Vagina (tissue), 2 donors: ENCODE results near the gene ELAVL4. TPM values are rescaled to one million over a fixed set of nuclear protein-coding genes. Genes with fewer than 3 reads are reported as not detected.
"Not testable (repeated sequence)": the region's sequence is repeated elsewhere in the genome, so short reads cannot be mapped to it uniquely, and the experiment has no call there.

ENCODE experiments used
- DNase-seq, 2 donors: peaks; one replicate each; pipeline ENCODE4 v3.0.0-alpha.2; 2017; ENCODE audit errors: extremely low spot score in 2 of 2
- H3K27ac ChIP-seq: fragments of 200-600 bp; sonication (generic); one replicate; pipeline ENCODE4 v1.5.1; 2019
- H3K27me3 ChIP-seq: fragments of 200-600 bp; sonication (generic); one replicate; pipeline ENCODE4 v1.5.1; 2019
- H3K36me3 ChIP-seq, 2 donors: fragments of 200-600 bp; sonication (generic); one replicate each; pipeline ENCODE4 v1.5.1; 2017 to 2019
- H3K4me1 ChIP-seq: fragments of 200-600 bp; sonication (generic); one replicate; pipeline ENCODE4 v1.5.1; 2019
- H3K4me3 ChIP-seq, 2 donors: fragments of 200-600 bp; sonication (generic); 1 replicate in 1 of 2; 2 replicates in 1 of 2; pipeline ENCODE4 v1.5.1; 2016 to 2019
- H3K9me3 ChIP-seq: fragments of 200-600 bp; sonication (generic); one replicate; pipeline ENCODE4 v1.5.1; 2019
- POLR2A ChIP-seq, 2 donors: fragments of 450-650 bp; IDR thresholded peaks; one replicate each; pipeline ENCODE4 v1.6.1; 2017; ENCODE audit warnings: antibody characterized with exemption in 2 of 2, mild to moderate bottlenecking in 2 of 2, moderate library complexity in 2 of 2
- POLR2AphosphoS5 ChIP-seq, 2 donors: sonication (generic); formaldehyde crosslinking; IDR thresholded peaks; one replicate each; pipeline ENCODE4 v1.9.0; 2017; ENCODE audit warnings: antibody characterized with exemption in 2 of 2, mild to moderate bottlenecking in 2 of 2, low read depth in 1 of 2; ENCODE audit not compliant: insufficient read depth in 1 of 2
- intact Hi-C: fragments of 100-400 bp; cut with DNase I; formaldehyde crosslinking; loops from one replicate; pipeline ENCODE4 v1.15.1; 2023
- total RNA-seq: library from RNA; depleted of rRNA; stranded (reverse); fragments of >200 nt; gene quantifications from one replicate; pipeline ENCODE4 v1.2.3, GENCODE V29; 2016
- TF ChIP-seq, protein P1 (sequence below), 3 experiments: fragments of 450-650 bp in 2 of 3; fragments of 200-600 bp in 1 of 3; sonication (generic) in 1 of 3; IDR thresholded peaks; one replicate each; pipeline ENCODE4 v1.5.1; 2017 to 2019; ENCODE audit warnings: antibody characterized with exemption in 3 of 3, mild to moderate bottlenecking in 2 of 3, moderate library complexity in 2 of 3

Gene ELAVL4
- total RNA-seq, 1 donor from 2014 or later: 2.2 TPM

DNA sequence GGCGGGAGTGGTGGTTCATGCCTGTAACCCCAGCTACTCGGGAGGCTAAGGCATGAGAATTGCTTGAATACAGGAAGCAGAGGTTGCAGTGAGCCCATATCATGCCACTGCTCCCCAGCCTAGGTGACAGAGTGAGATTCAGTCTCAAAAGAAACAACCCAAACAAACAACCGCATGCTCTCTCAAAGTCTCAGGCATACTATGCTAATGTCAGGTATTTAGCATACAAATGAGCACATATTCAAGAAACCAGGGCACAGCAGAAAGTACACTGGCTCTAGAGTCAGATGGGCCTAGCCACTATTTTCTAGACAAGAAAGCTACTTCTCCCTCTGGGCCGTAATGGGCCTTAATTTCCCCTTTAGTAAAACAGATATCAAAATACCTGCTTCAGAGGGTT lies 55.0 kb downstream of the ELAVL4 start:
- Histone ChIP-seq H3K4me1 (no peaks in the 10 kb centered on the region), H3K4me3 (no peak overlapping the region), H3K36me3 (no peaks in the 10 kb centered on the region), H3K27me3 (no peaks in the 10 kb centered on the region), H3K27ac (no peak overlapping the region), H3K9me3 (no peaks in the 10 kb centered on the region)
- intact Hi-C loops: no loop called here
- no peak for DNase-seq
- no peak for TF ChIP-seq POLR2A (IDR thresholded peaks at IDR 0.05)
- TF ChIP-seq, protein P1, sequence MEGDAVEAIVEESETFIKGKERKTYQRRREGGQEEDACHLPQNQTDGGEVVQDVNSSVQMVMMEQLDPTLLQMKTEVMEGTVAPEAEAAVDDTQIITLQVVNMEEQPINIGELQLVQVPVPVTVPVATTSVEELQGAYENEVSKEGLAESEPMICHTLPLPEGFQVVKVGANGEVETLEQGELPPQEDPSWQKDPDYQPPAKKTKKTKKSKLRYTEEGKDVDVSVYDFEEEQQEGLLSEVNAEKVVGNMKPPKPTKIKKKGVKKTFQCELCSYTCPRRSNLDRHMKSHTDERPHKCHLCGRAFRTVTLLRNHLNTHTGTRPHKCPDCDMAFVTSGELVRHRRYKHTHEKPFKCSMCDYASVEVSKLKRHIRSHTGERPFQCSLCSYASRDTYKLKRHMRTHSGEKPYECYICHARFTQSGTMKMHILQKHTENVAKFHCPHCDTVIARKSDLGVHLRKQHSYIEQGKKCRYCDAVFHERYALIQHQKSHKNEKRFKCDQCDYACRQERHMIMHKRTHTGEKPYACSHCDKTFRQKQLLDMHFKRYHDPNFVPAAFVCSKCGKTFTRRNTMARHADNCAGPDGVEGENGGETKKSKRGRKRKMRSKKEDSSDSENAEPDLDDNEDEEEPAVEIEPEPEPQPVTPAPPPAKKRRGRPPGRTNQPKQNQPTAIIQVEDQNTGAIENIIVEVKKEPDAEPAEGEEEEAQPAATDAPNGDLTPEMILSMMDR (IDR thresholded peaks at IDR 0.05): no peak
- no peak for TF ChIP-seq POLR2AphosphoS5 (IDR thresholded peaks at IDR 0.05; ENCODE audit: insufficient read depth in 1 of 2, low read depth in 1 of 2)

DNA sequence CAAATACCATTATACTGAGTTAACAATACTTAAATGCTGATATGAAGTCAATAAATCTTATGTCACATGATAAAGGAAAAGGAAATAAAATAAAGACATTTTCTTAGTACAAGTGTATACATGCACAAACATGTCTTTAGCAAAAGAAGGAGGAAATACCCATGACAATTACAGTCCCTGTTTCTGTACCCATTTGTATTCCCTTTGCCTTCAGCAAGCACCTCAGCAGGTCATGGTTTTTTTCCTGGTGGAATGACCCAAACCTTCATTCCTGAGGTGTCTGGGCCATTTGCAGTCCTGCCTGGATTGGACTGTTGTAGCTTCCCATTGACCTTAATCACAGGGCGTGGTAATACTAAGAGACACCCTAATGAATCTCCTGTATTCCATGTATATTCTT lies 57.6 kb downstream of the ELAVL4 start:
- H3K27ac ChIP-seq, H3K4me3 ChIP-seq, DNase-seq, H3K4me1 ChIP-seq, intact Hi-C loops, H3K36me3 ChIP-seq, H3K9me3 ChIP-seq, H3K27me3 ChIP-seq: not testable (repeated sequence)

DNA sequence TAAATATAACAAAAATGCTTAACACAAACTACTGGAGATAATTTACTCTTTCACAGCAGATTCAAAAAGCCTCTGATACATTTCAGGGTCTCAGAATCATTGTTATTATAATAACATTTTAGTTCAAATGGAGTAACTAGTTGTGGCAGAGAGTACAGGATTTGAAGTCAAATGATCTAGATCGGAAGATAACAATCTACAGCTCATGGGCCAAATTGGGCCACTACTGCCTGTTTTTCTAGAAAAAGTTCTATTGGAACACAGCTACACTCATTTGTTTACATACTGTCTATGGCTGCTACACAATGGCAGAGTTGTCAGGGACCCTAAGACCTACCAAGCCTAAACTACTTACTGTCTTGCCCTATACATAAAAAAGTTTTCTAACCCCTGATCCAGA lies 63.6 kb downstream of the ELAVL4 start:
- intact Hi-C loops: no loop called here
- no peak overlapping the region for H3K27ac ChIP-seq
- H3K4me3 ChIP-seq: no peak overlapping the region
- no peaks in the 10 kb centered on the region for H3K4me1 ChIP-seq
- H3K27me3 ChIP-seq: no peaks in the 10 kb centered on the region
- TF ChIP-seq, protein P1 (IDR thresholded peaks at IDR 0.05): no peak
- TF ChIP-seq POLR2AphosphoS5 (IDR thresholded peaks at IDR 0.05; ENCODE audit: insufficient read depth in 1 of 2, low read depth in 1 of 2) (no peak), POLR2A (IDR thresholded peaks at IDR 0.05) (no peak)
- DNase-seq: no peak
- H3K36me3 ChIP-seq: no peaks in the 10 kb centered on the region
- H3K9me3 ChIP-seq: no peaks in the 10 kb centered on the region

DNA sequence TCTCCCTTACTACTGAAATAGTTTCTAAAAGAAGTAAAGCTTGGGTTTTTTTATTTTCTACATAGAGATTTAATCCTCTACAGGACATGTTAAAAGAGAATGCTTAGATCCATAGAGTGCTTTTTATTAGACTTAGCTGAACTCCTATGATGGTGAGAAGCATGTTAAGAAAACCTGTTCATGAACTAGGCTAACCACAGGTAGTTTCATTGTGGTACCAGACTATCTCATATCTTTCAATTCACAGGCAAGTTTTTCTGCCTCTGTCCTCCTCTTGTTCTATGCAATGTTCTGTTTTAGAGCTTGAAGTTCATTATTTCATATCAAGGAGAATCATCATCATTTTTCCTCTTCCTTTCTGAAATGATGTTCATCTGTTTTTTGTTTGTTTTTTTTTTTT lies 65.4 kb downstream of the ELAVL4 start:
- no peaks in the 10 kb centered on the region for H3K27me3 ChIP-seq
- no peak overlapping the region for H3K4me3 ChIP-seq
- no peak overlapping the region for H3K27ac ChIP-seq
- intact Hi-C loops: no loop called here
- H3K9me3 ChIP-seq: no peaks in the 10 kb centered on the region
- TF ChIP-seq, protein P1 (IDR thresholded peaks at IDR 0.05): no peak
- TF ChIP-seq POLR2A (IDR thresholded peaks at IDR 0.05): no peak
- no peak for TF ChIP-seq POLR2AphosphoS5 (IDR thresholded peaks at IDR 0.05; ENCODE audit: insufficient read depth in 1 of 2, low read depth in 1 of 2)
- no peaks in the 10 kb centered on the region for H3K36me3 ChIP-seq
- DNase-seq: no peak
- H3K4me1 ChIP-seq: no peaks in the 10 kb centered on the region

DNA sequence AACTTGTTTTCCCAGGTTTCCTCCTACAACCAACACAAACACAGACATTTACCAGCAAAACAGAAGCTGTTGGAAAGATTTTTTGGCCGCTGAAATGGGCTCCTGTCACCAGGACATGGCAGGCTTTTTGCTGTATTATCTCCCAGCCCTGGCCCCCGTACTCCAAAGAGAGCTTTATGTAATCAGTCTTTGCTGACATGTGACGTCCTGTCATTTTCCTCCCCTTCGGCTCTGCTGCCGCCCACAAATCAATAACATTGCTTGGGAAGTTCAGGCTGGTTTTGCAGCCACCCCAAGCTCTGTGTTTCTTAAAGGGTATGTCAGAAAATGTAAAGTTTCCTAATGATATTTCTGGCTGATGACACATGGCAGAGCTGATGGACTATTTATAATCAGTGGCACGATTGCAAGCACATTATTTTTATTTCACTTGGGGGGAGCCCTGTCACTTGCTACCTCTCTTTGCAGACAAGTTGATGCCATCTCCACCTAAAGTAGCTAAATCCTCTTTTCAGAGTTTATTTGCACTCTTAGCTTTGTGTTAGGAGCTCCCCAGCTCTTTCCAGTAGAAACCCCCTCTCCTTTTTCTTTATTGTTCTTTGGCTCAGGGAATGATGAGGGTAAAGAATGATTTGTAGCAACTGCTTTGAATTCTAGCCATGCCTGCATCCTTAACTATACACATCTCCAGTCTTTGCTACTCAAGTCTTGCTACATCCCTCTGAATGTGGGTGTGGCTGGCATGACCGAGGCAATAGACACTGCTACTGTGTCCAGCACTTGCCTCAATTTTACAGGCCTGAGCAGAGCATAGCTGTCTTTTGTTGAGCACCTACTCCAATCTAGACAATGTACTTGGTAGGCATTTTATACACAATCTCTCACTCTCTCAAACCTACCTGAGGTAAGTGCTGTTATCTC lies 67.3 kb downstream of the ELAVL4 start:
- Histone ChIP-seq H3K27me3 (no peaks in the 10 kb centered on the region), H3K36me3 (no peaks in the 10 kb centered on the region), H3K4me1 (no peaks in the 10 kb centered on the region), H3K9me3 (no peaks in the 10 kb centered on the region), H3K27ac (no peak overlapping the region), H3K4me3 (no peak overlapping the region)
- no peak for DNase-seq
- intact Hi-C loops: no loop called here
- TF ChIP-seq, protein P1 (IDR thresholded peaks at IDR 0.05): no peak
- TF ChIP-seq POLR2AphosphoS5 (IDR thresholded peaks at IDR 0.05; ENCODE audit: insufficient read depth in 1 of 2, low read depth in 1 of 2): no peak
- TF ChIP-seq POLR2A (IDR thresholded peaks at IDR 0.05): no peak
